GM12873 (cell line): ENCODE results near the gene TGM2.
A peak's percentile ranks its signal among the peaks of the same experiment; 100 is the strongest.

Experiments
- CTCF ChIP-seq: IDR thresholded peaks from 2 replicates; pipeline ENCODE4 v1.5.1; 2012; ENCODE audit warnings: low read depth, mild to moderate bottlenecking, moderate library complexity, low read length, control low read depth; ENCODE audit not compliant: insufficient read depth; ENCODE audit errors: missing control alignments

TGM2 gene

GRCh38 chr20:38165089-38165965, at the start of gene TGM2:
TGM2 (minus strand) TSS chr20:38165270; CDS start chr20:38165198, 72 bp downstream.
- TF ChIP-seq CTCF: peak; percentile 93

- TF ChIP-seq CTCF: peak; percentile 25
These were observed 49.5 kb upstream of the TGM2 start for GRCh38 chr20:38214256-38215193.

GRCh38 chr20:38213607-38213940, 48.5 kb upstream of the TGM2 start:
- TF ChIP-seq CTCF: no peak

- TF ChIP-seq CTCF: no peak
These were observed 47.9 kb upstream of the TGM2 start for GRCh38 chr20:38212806-38213606.

- no peak for TF ChIP-seq CTCF
These were observed 46.4 kb upstream of the TGM2 start for GRCh38 chr20:38211200-38212097.

- no peak for TF ChIP-seq CTCF
These were observed 45.7 kb upstream of the TGM2 start for GRCh38 chr20:38210741-38211140.
